DMS53 treated with DMSO at 0.1 percent for 48 hours (cell line): Measurements from ENCODE around the gene YY1.
"Not testable (repeated sequence)": the region's sequence is repeated elsewhere in the genome, so short reads cannot be mapped to it uniquely, and the experiment has no call there.

Experiments
- DNase-seq: peaks from one replicate; lab custom pipeline; 2025; ENCODE audit not compliant: unreplicated experiment; lab: John Stamatoyannopoulos, UW

The YY1 gene

GRCh38 chr14:100213587-100213955, 25.4 kb upstream of the YY1 start:
- no peak for DNase-seq

DNA sequence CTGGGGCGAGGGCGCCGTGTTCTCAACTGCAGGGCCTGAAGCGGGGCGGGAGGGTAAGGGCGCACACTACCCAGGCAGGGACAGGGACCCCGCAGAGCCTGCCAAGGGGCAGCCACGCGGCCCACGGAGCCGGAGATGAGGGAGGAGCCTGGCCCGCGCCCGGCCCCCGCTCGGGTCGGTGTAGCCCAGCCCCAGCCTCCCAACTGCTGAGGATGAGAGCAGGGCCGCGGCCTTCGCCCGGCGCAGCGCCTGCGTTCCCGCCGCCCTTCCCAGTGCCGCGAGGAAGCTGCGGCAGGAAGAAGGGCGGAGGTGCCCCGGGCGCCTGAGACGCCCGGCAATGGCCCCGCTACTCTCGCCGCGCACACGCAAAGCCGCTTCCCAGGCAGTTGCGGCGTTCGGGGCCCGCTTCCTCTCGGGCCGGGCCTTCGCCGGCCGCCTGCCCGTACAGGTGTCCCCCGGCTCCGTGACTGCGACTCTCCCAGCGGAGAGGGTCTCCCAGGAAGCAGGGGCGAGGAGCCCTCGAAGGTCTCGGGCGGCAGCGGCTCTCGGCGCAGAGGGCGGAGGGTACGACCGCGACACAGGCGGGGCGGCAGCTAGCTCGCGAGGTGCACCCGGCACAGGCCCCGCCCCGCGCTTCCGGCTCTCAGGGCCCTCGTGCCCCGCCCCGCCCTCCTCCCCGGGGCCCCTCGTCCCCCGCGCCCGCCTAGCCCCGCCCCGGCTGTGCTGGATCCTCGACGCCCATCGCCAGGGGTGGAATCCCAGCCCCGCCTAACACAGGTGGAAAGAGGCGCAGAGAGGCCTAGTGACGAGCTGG, 24.8 kb upstream of the YY1 start:
- peak; percentile 63 for DNase-seq

- no peak for DNase-seq
Measured at GRCh38 chr14:100214770-100215083, 24.2 kb upstream of the YY1 start.

DNA sequence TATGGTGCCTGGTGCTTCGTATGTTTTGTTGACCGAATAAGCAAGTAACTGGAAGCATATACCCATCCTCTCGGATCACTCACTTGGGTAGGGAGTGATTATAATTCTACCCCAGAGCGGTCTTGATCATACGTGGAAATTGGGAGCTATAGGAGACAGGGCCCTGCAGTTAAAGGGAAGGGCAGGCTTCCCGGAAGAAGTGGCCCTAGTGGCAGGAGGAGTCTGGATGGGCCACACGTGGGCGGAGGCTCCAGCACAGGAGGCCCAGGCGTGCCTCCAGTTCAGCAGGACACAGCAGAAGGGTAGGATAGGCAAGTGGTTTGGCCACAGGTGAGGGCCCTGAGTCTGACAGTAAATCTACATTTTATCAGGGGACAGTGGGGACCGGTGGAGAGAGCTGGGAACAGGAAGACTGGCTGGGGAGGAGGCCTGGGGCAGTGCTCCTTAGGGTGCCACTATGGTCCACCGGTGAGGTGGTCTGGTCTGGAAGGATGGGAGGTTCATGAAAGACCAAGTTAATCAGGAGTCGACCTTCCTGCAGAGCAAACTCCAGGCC, 23.5 kb upstream of the YY1 start:
- no peak for DNase-seq

GRCh38 chr14:100219126-100219785, 19.7 kb upstream of the YY1 start:
- no peak for DNase-seq

DNA sequence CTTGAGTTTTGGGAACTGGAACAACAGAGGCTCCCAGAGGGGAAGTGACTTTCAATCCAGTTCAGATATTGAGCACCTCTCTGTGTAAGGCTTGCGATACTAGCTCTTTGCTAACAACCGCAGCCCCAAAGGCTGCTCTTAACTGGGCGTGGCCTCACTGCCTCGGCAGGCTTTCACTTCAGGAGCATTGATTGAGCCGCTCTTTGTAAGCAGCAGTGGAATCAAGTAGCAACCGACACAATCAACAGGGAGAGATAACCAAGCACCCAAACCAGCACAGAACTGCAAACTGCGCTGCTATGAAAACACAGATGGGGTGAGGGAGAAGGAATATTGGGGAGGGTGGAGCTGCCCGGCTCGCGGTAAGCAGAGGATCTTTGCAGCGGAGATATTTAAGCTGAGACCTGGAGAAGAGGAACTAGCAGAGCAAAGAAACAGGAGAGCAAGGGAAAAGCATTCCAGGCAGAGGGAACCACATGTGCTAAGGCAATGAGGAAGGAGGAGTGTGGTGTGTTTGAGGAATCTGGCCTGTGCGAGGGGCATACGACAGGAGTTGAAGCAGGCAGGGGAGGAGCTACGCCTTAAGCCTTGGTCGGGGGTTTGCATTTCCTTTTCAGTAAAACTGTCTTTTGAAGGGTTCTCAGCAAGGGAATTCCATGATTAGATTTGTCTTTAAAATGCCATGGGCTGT, 17.3 kb upstream of the YY1 start:
- peak; percentile 11 for DNase-seq

DNA sequence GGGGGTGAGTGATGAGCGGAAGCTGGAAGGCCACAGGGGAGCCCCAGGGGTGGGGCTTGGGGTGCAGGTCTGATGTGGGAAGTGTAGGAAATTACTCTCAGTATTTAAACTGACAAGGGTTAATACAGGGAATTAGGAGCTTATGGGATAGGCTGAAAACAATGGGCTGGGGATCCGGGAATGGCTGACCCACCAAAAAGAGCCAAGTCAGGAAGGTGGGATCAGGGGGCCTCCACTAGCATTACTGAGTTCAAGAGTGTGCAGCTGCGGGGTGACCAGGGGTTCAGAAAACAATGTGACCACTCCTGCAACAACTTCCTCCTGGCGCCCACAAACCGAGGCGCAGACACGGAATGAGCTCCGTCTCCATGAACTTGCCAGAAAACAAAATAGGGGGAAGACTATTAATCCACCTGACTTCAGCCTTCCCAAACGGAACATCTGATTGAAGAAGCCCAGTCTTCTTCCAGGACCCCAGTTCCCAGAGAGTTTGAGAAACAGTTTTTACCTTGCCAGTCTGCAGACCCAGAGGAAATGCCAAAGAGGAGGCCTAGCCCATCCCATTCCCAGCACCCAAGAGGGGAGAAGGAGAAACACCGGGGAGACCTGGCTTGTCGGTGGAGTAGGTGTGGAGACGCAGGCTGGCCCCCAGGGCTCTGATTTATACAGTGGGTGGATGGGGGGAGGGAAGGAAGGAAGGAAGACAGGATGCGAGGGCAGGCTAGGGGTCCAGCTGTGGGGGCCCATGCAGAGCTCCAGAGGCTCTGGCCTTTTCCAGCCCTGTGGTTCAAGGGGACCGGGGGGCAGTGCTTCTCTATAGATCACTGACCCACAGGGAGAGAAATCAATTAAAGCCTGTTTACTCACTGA, 16.5 kb upstream of the YY1 start:
- DNase-seq = no peak

DNA sequence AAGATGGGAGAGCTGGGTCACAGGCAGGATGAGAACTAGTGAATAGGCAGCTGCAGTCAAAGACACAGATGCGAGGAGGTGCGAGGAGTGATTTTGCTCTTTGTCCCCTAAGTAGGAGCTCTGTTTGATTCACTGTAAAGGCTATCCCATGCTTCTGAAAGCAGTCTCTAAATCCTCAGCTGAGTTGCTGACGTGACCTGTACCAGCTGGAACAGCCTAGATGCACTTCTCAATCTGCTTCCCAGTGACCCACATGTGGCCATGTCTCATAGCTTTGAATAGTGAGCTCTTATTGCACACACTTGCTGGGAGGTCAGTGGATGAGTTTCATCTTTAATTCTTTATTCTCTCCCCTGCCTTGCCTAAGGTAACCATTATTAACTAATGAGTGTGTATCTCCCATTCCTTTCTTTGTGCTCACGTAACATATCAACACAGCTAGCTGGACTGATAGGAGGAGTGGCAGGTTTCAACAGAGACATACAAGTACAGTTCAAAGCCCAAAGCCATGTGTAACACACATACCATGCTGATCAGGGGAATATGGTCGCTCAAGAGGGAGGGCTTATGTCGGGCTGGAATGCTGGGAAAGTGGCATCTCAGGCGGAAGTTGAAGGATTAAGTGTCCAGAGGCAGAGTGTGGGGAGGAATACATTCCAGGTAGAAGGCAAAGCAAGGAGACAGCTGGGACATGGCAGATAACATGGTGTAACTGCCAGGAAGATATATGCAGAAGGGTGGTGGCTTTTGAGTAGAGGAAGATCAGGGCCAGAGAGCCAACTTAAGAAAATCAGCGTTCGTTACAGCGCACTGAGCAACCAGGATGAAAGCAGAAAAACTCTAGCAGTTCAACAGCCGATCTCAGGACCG, 15.4 kb upstream of the YY1 start:
- DNase-seq = no peak

DNA sequence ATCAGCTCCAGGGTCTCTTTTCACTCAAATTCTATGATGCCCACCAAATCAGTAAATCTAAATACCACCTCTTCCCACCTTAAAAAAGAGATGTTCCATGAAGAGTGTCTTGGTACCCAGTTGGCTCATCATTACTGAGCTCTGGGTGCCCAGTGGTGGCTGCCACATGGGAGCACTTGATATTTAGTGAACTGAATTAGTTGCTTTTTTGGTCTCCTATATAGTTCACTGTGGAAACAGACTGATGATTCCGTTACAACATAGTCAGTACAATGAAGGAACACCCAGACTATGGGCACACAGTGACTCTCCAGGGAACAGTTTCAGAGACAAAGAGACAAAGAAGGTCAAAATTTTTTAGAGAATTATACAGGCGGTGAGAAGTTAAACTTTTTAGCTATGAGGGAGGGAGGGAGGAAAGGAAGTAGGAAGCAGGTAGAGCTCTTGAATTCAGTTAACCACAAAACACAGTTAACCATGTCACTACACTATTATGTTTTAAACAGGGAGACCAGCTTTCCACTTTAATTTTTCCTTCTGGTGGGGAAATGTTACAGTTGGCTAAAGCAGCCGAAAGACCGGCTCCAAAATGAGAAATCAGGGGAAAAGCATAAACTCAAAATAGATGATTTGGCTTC, 14.6 kb upstream of the YY1 start:
- DNase-seq = no peak

DNA sequence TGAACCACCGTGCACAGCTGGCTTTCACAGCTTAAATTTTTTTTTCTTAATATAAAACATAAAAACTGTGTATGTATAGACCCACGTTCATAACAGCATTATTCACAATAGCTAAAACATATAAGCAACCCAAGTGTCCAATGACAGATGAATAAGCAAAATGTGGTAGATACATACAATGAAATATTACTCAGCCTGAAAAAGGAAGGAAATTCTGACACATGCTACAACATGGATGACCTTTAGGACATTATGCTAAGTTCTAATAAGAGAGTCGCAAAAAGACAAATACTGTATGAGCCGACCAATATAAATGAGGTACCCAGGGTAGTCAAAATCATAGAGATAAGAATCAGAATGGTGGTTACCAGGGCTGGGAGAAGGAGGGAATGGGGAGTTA, 13.8 kb upstream of the YY1 start:
- DNase-seq = no peak

DNA sequence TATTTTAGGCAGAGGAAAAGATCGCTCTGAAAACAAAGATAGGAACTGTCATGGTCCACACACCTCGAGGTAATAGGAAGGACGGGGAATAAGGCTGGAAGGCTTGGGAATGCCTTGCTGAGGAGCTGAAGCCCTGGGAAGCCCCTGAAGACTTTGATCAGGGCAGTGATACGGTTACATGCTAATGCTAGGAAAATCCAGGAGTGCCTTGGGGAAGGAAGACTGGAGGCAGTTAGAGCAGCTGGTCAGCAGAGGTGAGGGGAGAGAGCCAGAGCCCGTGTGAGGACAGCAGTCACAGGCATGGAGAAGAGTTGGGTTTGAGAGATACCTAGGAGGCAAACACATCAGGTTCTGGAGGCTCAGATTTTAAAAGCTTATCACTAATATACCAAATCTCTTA, 8.6 kb upstream of the YY1 start:
- DNase-seq = no peak

GRCh38 chr14:100234511-100234910, 4.4 kb upstream of the YY1 start:
- no peak for DNase-seq

GRCh38 chr14:100236271-100236818, 2.6 kb upstream of the YY1 start:
- not testable (repeated sequence) for DNase-seq

GRCh38 chr14:100236881-100237280, 2.1 kb upstream of the YY1 start:
- no peak for DNase-seq

GRCh38 chr14:100237735-100238418, 1.1 kb upstream of the YY1 start:
- DNase-seq = peak; percentile 3

DNA sequence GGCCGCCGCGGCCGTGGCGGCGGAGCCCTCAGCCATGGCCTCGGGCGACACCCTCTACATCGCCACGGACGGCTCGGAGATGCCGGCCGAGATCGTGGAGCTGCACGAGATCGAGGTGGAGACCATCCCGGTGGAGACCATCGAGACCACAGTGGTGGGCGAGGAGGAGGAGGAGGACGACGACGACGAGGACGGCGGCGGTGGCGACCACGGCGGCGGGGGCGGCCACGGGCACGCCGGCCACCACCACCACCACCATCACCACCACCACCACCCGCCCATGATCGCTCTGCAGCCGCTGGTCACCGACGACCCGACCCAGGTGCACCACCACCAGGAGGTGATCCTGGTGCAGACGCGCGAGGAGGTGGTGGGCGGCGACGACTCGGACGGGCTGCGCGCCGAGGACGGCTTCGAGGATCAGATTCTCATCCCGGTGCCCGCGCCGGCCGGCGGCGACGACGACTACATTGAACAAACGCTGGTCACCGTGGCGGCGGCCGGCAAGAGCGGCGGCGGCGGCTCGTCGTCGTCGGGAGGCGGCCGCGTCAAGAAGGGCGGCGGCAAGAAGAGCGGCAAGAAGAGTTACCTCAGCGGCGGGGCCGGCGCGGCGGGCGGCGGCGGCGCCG, 381 bp downstream of the YY1 start:
- DNase-seq = no peak

DNA sequence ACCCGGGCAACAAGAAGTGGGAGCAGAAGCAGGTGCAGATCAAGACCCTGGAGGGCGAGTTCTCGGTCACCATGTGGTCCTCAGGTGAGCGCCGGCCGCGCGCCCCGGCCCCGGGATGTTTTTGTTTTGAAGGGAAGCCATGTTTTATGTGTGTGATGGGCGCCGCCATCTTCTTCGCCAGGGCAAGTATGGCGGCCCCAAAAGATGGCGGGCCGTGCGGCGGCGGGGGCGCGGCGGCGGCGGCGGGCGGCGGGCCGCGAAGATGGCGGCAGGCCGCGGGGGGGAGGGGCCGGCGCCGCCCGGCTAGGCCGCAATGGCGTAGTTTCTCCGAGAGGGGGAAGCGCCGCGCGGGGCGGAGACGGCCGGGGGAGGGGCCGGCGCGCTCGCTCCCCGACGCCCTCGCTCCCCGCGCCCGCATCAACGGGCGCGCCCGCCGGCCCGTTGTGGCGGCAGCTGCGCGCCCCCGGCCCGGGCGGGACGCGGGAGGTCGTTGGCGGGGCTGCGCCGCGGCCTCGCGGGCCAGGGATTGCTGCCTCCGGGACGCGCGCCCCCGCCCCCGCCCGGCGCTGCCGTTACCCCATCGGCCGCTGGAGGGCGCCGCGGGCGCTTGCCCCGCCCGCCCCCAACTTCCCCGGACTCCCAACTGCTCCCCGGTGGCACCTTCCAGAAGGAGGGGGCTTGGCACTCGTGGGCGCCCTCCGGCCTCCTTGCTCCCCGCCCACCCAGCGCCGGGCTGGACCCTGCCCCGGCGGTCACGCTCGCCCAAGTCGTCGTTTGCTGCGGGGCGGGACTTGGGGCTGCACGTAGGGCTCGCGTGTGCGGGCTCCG, 1.1 kb downstream of the YY1 start:
- peak; percentile 45 for DNase-seq
